ENCODE measurements around the gene HSPA2.
"Not testable (repeated sequence)": the region's sequence is repeated elsewhere in the genome, so short reads cannot be mapped to it uniquely, and the experiment has no call there.

HSPA2 gene

GRCh38 chr14:64549791-64550620 lies 9.5 kb downstream of the HSPA2 start, which contains the start of gene PPP1R36:
TSS of gene PPP1R36 (plus strand) at chr14:64549961. CDS start at chr14:64549998, 37 bp downstream.
- in situ Hi-C loops (cut with HindIII; ENCODE audit: low pct_ligation_motif_present, low pct_unique_long_range_greater_than_20kb, low sequenced_read_pairs) = no loop called here

GRCh38 chr14:64550621-64551333 lies 10.2 kb downstream of the HSPA2 start:
- no peak for DNase-seq
- in situ Hi-C loops (cut with HindIII; ENCODE audit: low pct_ligation_motif_present, low pct_unique_long_range_greater_than_20kb, low sequenced_read_pairs) = no loop called here

More at GRCh38 chr14:64549791-64550620, 9.5 kb downstream of the HSPA2 start, which contains the start of gene PPP1R36:
- no peak for DNase-seq

GRCh38 chr14:64554556-64554955 lies 14.0 kb downstream of the HSPA2 start:
- DNase-seq = no peak
- in situ Hi-C loops (cut with HindIII; ENCODE audit: low pct_ligation_motif_present, low pct_unique_long_range_greater_than_20kb, low sequenced_read_pairs) = no loop called here

- DNase-seq = no peak
Observed at GRCh38 chr14:64556526-64556925, 16.0 kb downstream of the HSPA2 start.

GRCh38 chr14:64558216-64558615 lies 17.7 kb downstream of the HSPA2 start:
- in situ Hi-C loops (cut with HindIII; ENCODE audit: low pct_ligation_motif_present, low pct_unique_long_range_greater_than_20kb, low sequenced_read_pairs); DNase-seq: not testable (repeated sequence)

More at GRCh38 chr14:64556526-64556925, 16.0 kb downstream of the HSPA2 start:
- in situ Hi-C loops (cut with HindIII; ENCODE audit: low pct_ligation_motif_present, low pct_unique_long_range_greater_than_20kb, low sequenced_read_pairs) = no loop called here

- no peak for DNase-seq
- in situ Hi-C loops (cut with HindIII; ENCODE audit: low pct_ligation_motif_present, low pct_unique_long_range_greater_than_20kb, low sequenced_read_pairs) = no loop called here
Observed at GRCh38 chr14:64561631-64562030, 21.1 kb downstream of the HSPA2 start.

- in situ Hi-C loops (cut with HindIII; ENCODE audit: low pct_ligation_motif_present, low pct_unique_long_range_greater_than_20kb, low sequenced_read_pairs) = no loop called here
- no peak for DNase-seq
Observed at GRCh38 chr14:64562436-64562835, 21.9 kb downstream of the HSPA2 start.

GRCh38 chr14:64563696-64564095 lies 23.2 kb downstream of the HSPA2 start:
- no peak for DNase-seq
- in situ Hi-C loops (cut with HindIII; ENCODE audit: low pct_ligation_motif_present, low pct_unique_long_range_greater_than_20kb, low sequenced_read_pairs) = no loop called here

GRCh38 chr14:64566651-64567122 lies 26.1 kb downstream of the HSPA2 start:
- in situ Hi-C loops (cut with HindIII; ENCODE audit: low pct_ligation_motif_present, low pct_unique_long_range_greater_than_20kb, low sequenced_read_pairs) = no loop called here
- no peak for DNase-seq

GRCh38 chr14:64569138-64569631 lies 28.6 kb downstream of the HSPA2 start:
- no peak for DNase-seq
- in situ Hi-C loops (cut with HindIII; ENCODE audit: low pct_ligation_motif_present, low pct_unique_long_range_greater_than_20kb, low sequenced_read_pairs) = no loop called here

- in situ Hi-C loops (cut with HindIII; ENCODE audit: low pct_ligation_motif_present, low pct_unique_long_range_greater_than_20kb, low sequenced_read_pairs); DNase-seq: not testable (repeated sequence)
Observed at GRCh38 chr14:64569646-64570045, 29.1 kb downstream of the HSPA2 start.

- DNase-seq = no peak
- in situ Hi-C loops (cut with HindIII; ENCODE audit: low pct_ligation_motif_present, low pct_unique_long_range_greater_than_20kb, low sequenced_read_pairs) = no loop called here
Observed at GRCh38 chr14:64572386-64573104, 32.0 kb downstream of the HSPA2 start.

- in situ Hi-C loops (cut with HindIII; ENCODE audit: low pct_ligation_motif_present, low pct_unique_long_range_greater_than_20kb, low sequenced_read_pairs) = no loop called here
Observed at GRCh38 chr14:64573109-64573508, 32.6 kb downstream of the HSPA2 start.

GRCh38 chr14:64574371-64575107 lies 34.0 kb downstream of the HSPA2 start:
- no peak for DNase-seq
- in situ Hi-C loops (cut with HindIII; ENCODE audit: low pct_ligation_motif_present, low pct_unique_long_range_greater_than_20kb, low sequenced_read_pairs) = no loop called here

More at GRCh38 chr14:64573109-64573508, 32.6 kb downstream of the HSPA2 start:
- DNase-seq = no peak

- no peak for DNase-seq
Observed at GRCh38 chr14:64577211-64577610, 36.7 kb downstream of the HSPA2 start.

GRCh38 chr14:64580467-64580866 lies 39.9 kb downstream of the HSPA2 start:
- in situ Hi-C loops (cut with HindIII; ENCODE audit: low pct_ligation_motif_present, low pct_unique_long_range_greater_than_20kb, low sequenced_read_pairs) = no loop called here
- no peak for DNase-seq

More at GRCh38 chr14:64577211-64577610, 36.7 kb downstream of the HSPA2 start:
- in situ Hi-C loops (cut with HindIII; ENCODE audit: low pct_ligation_motif_present, low pct_unique_long_range_greater_than_20kb, low sequenced_read_pairs) = no loop called here

GRCh38 chr14:64581363-64581762 lies 40.8 kb downstream of the HSPA2 start:
- DNase-seq = no peak
- in situ Hi-C loops (cut with HindIII; ENCODE audit: low pct_ligation_motif_present, low pct_unique_long_range_greater_than_20kb, low sequenced_read_pairs) = no loop called here

- in situ Hi-C loops (cut with HindIII; ENCODE audit: low pct_ligation_motif_present, low pct_unique_long_range_greater_than_20kb, low sequenced_read_pairs) = no loop called here
- DNase-seq = no peak
Observed at GRCh38 chr14:64581817-64582216, 41.3 kb downstream of the HSPA2 start.
